Activated CD4-positive, CD25-positive, alpha-beta regulatory T cell treated with anti-CD3 and anti-CD28 coated beads, Interleukin-2, amount 50 U/mL, for 24 hours (primary cell): ENCODE measurements around the gene CD320.
A peak's percentile ranks its signal among the peaks of the same experiment; 100 is the strongest.
"Not testable (repeated sequence)": the region's sequence is repeated elsewhere in the genome, so short reads cannot be mapped to it uniquely, and the experiment has no call there.

Experiments used
- ATAC-seq, 2 donors: fragments of 150-1000 bp; cut with Tn5 transposase; one replicate each; pipeline ENCODE4 v1.10.0; 2021; ENCODE audit warnings: mild to moderate bottlenecking in 1 of 2, moderate library complexity in 1 of 2

Gene CD320

GRCh38 chr19:8307965-8308866 lies at the start of gene CD320:
CD320 (minus strand) TSS chr19:8308358; CDS start chr19:8308290, 68 bp downstream.
- peak; percentile 93 to 96 for ATAC-seq

GRCh38 chr19:8357007-8357521 lies 48.9 kb upstream of the CD320 start:
- ATAC-seq = no peak

- peak in 1 of 2 donors; percentile 27 for ATAC-seq
Observed at GRCh38 chr19:8355631-8356402, 47.7 kb upstream of the CD320 start.

DNA sequence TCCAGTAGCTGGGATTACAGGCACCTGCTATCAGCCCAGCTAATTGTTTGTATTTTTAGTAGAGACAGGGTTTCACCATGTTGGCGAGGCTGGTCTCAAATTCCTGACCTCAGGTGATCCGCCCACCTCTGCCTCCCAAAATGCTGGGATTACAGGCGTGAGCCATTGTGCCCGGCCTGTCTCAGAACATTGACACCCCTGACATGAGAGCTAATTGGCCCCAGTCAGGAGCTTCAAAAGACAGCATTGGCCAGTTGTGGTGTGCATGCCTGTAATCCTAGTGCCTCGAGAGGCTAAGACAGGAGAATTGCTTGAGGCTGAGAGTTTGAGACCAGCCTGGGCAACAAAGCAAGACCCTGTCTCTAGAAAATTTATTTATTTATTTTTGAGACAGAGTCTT lies 44.7 kb upstream of the CD320 start:
- not testable (repeated sequence) for ATAC-seq

DNA sequence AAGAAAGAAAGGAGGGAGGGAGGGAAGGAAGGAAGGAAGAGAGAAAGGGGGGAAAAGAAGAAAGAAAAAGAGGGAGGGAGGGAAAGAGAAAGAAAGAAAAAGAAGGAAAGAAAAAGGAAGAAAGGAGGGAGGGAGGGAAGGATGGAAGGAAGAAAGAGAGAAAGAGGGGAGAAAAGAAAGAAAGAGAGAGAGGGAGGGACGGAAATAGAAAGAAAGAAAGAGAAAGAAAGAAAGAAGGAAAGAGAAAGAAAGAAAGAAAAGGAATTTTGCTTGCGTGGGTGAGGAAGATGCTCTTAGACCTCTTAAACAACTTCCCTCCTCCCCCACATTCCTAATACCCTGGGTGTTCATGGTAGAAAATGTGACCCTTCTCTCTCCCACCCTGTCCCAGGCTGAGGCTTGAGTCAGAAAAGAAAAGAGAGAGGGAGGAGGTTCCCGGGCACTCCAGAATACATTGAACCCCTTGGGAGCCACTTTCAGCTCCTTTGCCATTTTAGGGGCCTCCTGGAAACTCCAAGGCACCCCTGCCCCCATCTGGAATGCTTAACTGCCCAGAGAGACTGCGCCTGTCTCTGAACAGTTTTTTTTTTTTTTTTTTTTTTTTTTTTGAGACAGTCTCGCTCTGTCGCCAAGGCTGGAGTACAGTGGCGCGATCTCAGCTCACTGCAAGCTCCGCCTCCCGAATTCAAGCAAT lies 44.1 kb upstream of the CD320 start:
- no peak for ATAC-seq

DNA sequence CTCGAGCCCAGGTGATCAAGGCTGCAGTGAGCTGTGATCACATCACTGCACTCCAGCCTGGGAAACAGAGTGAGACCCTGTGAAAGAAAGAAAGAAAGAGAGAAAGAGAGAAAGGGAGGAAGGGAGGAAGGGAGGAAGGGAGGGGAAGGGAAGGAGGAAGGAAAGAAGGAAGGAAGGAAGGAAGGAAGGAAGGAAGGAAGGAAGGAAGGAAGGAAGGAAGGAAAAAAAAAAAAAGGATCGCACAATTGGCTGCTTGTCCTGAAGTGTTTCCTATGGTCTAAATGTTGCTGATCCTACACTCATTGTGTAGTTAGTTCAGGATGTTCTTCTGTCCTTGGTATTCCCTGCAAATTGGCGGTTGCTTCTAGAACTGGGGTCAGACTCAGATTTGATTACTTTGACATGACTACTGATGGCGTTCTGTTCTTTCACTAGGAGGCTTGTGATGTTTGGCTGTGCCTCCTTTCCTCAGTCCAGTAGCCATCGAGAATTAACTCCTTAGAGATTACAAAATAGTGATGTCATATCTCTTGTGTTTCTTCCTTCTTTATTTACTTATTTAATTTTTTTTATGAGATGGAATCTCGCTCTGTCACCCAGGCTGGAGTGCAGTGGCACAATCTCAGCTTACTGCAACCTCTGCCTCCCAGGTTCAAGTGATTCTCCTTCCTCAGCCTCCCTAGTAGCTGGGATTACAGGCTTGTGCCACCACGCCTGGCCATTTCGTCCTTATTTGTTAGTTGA lies 41.6 kb upstream of the CD320 start:
- not testable (repeated sequence) for ATAC-seq

- peak in 1 of 2 donors; percentile 5 for ATAC-seq
Observed at GRCh38 chr19:8343483-8343844, 35.3 kb upstream of the CD320 start.

DNA sequence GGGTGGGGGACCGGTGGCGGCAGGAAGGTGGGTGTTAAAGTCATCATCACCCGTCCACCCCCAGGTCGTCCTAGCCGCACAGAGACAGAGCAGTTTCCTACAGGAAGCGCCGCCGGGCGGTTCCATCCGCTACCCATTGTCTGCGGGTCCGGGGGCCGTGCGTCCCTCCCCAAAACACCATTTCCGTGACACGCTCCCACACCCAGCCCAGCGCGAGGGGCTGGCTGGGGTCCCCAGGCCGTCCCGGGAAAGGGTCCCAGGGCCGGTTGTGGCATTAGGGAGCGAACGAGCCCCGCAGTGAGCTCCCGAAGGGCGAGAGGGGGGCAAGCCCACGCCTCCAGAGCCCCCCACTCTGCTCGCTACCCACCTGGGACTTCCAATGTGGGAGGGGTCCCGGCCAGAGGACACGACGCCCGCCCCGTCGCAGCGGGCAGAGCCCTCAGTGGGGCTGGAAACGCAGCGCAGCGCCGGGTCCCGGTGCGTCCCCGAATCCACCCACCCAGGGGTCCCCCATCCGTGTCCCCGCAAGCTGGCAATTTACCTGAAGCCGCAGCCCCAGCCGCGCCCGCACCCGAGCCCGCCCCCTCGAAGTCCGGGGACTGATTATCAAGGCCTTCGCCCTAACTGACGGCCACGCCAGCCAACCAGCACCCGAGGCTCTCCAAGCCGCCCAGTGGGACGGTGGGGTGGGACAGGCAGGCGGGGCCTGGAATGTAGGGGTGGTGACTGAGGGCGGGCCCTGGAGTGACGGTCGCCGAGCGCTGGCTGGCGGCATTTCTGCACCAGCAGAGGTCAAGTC lies 34.7 kb upstream of the CD320 start, which contains the start of gene KANK3:
TSS of gene KANK3 (minus strand) at position 579 of the 799 bp plus-strand sequence. CDS start 5,434 bp downstream, outside the sequence.
- ATAC-seq = peak; percentile 100

GRCh38 chr19:8342316-8342683 lies 34.1 kb upstream of the CD320 start:
- no peak for ATAC-seq

- ATAC-seq = not testable (repeated sequence)
Observed at GRCh38 chr19:8341504-8341903, 33.3 kb upstream of the CD320 start.

- ATAC-seq = no peak
Observed at GRCh38 chr19:8340341-8341096, 32.4 kb upstream of the CD320 start.

DNA sequence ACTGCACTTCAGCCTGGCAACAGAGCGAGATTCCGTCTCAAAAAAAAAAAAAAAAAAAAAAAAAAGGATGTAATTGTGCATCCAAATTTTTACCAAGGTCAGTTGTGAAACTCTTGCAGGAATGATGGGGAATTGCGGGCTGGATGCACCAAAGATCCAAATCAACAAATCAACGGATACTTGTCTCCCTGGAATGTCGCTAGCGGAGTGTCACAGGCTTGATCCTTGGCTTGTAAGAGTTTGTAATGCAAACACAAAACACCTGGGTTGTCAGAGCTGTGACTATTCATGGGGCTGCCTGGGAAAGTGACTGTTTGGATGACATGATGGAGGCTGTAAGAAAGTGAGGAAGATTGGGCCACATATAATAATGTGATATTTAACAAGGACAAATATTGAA lies 30.7 kb upstream of the CD320 start:
- no peak for ATAC-seq

- ATAC-seq = no peak
Observed at GRCh38 chr19:8337728-8338127, 29.6 kb upstream of the CD320 start.

GRCh38 chr19:8336660-8337059 lies 28.5 kb upstream of the CD320 start:
- ATAC-seq = no peak

DNA sequence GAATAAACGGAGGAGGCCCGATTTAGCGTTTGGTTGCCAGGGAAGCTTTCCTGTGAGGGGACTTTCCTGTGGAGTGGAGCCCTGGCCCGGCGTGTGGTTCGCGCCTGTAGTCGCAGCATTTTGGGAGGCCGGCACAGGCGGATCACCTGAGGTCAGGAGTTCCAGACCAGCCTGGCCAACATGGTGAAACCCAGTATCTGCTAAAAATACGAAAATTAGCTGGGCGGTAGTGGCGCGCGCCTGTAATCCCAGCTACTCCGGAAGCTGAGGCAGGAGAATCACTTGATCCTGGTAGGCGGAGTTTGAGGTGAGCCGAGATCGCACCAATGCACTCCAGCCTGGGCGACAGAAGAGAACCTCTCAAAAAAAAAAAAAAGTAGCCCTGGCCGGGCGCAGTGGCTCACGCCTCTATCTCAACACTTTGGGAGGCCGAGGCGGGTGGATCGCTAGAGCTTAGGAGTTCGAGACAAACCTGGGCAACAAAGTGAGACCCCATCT lies 28.0 kb upstream of the CD320 start:
- no peak for ATAC-seq

- ATAC-seq = peak; percentile 42 to 66
Observed at GRCh38 chr19:8335343-8336071, 27.3 kb upstream of the CD320 start.

- peak; percentile 45 to 53 for ATAC-seq
Observed at GRCh38 chr19:8334458-8335342, 26.5 kb upstream of the CD320 start.

- ATAC-seq = no peak
Observed at GRCh38 chr19:8333767-8334457, 25.8 kb upstream of the CD320 start.
